K562 (cell line): ENCODE measurements around the gene SNX1. TPM values are rescaled to one million over a fixed set of nuclear protein-coding genes. Genes with fewer than 3 reads are reported as not detected.

ENCODE experiments used
- ATAC-seq: fragments of 200-7000 bp; cut with Tn5 transposase; 3 replicates; pipeline ENCODE4 v1.9.1; 2020; ENCODE audit warnings: moderate library complexity
- BruUV-seq: library from RNA; stranded (reverse); fragments of 400-500 nt; replicated peaks from 2 replicates; lab custom pipeline; 2021; lab: Mats Ljungman, UMichigan
- CTCF ChIA-PET: fragments of 300-600 bp; formaldehyde crosslinking; extraction: SDS; loops from one replicate; lab custom pipeline; 2021; ENCODE audit warnings: low intra/inter-chr PET ratio; lab: Yijun Ruan, JAX
- POLR2A ChIA-PET: fragments of 300-600, 350-650 bp; sonication (Branson Sonifier 250); formaldehyde crosslinking; extraction: SDS; loops from one replicate; lab custom pipeline; 2021; ENCODE audit warnings: antibody characterized with exemption, inconsistent platforms; lab: Yijun Ruan, JAX
- DNase-seq, 4 experiments: peaks; one replicate each; pipeline versions ENCODE4 v3.0.0 to v3.0.0-alpha.2; 2011 to 2018; ENCODE audit warnings: low spot score in 3 of 4, mixed read lengths in 3 of 4; ENCODE audit errors: extremely low read depth in 1 of 4
- FAIRE-seq: peaks from 2 replicates; lab custom pipeline; 2011; peaks lifted over from hg19 to GRCh38; lab: Jason Lieb, UNC
- H2AFZ ChIP-seq: 2 replicates; pipeline ENCODE4 v1.6.0; 2011; ENCODE audit warnings: low read depth, low read length, control low read depth, inconsistent platforms
- H3K27ac ChIP-seq: fragments of 200-600 bp; 3 replicates; pipeline ENCODE4 v1.8.0; 2011; ENCODE audit warnings: low read depth, mild to moderate bottlenecking, control low read depth, inconsistent platforms, low read length, moderate library complexity, mixed read lengths; ENCODE audit errors: extremely low read depth
- H3K27me3 ChIP-seq, 2 experiments: fragments of 300-600 bp in 1 of 2; 2 replicates in 1 of 2; 3 replicates in 1 of 2; pipeline versions ENCODE4 v1.6.0 to v1.8.0; 2011; ENCODE audit warnings: inconsistent platforms in 2 of 2, low read length in 2 of 2, mild to moderate bottlenecking in 1 of 2, mixed read lengths in 1 of 2, moderate library complexity in 1 of 2; ENCODE audit not compliant: control insufficient read depth in 2 of 2, insufficient read depth in 2 of 2
- H3K36me3 ChIP-seq: fragments of 300-600 bp; 3 replicates; pipeline ENCODE4 v1.8.0; 2011; ENCODE audit warnings: mild to moderate bottlenecking, low read length, inconsistent platforms; ENCODE audit not compliant: control insufficient read depth, insufficient read depth
- H3K4me1 ChIP-seq, 2 experiments: fragments of 200-600 bp in 1 of 2; replicated peaks in 1 of 2; 2 replicates in 1 of 2; 3 replicates in 1 of 2; pipeline versions ENCODE4 v1.5.1 to v1.8.0; 2011; ENCODE audit warnings: inconsistent platforms in 2 of 2, low read length in 2 of 2, mild to moderate bottlenecking in 1 of 2, mixed read lengths in 1 of 2, moderate library complexity in 1 of 2; ENCODE audit not compliant: control insufficient read depth in 2 of 2, insufficient read depth in 2 of 2
- H3K4me2 ChIP-seq: 2 replicates; pipeline ENCODE4 v1.6.1; 2011; ENCODE audit warnings: low read length, control low read depth, inconsistent platforms, mixed read lengths; ENCODE audit not compliant: insufficient read depth
- H3K4me3 ChIP-seq: fragments of 200-600 bp; sonication (generic), shearing (Covaris generic); 2 replicates; pipeline ENCODE4 v1.5.1; 2016; ENCODE audit warnings: control low read depth, inconsistent platforms
- H3K79me2 ChIP-seq: fragments of 200-600 bp; 3 replicates; pipeline ENCODE4 v1.8.0; 2011; ENCODE audit warnings: low read length, inconsistent platforms; ENCODE audit not compliant: control insufficient read depth, insufficient read depth
- H3K9ac ChIP-seq, 2 experiments: 2 replicates each; pipeline versions ENCODE4 v1.6.0 to v1.6.1; 2011; ENCODE audit warnings: low read depth in 2 of 2, low read length in 2 of 2, control low read depth in 1 of 2, inconsistent platforms in 1 of 2, mild to moderate bottlenecking in 1 of 2, mixed read lengths in 1 of 2; ENCODE audit not compliant: insufficient read depth in 1 of 2
- H3K9me1 ChIP-seq: one replicate; pipeline ENCODE4 v1.6.0; 2011; ENCODE audit warnings: inconsistent platforms, mild to moderate bottlenecking, low read length, moderate library complexity; ENCODE audit not compliant: control insufficient read depth, insufficient read depth
- H3K9me3 ChIP-seq: replicated peaks from 2 replicates; pipeline ENCODE4 v1.5.1; 2011; ENCODE audit warnings: low read depth, low read length, inconsistent platforms; ENCODE audit not compliant: control insufficient read depth, insufficient read depth
- H4K20me1 ChIP-seq: replicated peaks from 2 replicates; pipeline ENCODE4 v1.6.1; 2011; ENCODE audit warnings: low read length, inconsistent platforms, mixed read lengths; ENCODE audit not compliant: control insufficient read depth, insufficient read depth
- CEBPB ChIP-seq: fragments of 450-650 bp; IDR thresholded peaks from 2 replicates; pipeline ENCODE4 v1.6.1; 2016; ENCODE audit warnings: missing genetic modification characterization, missing compliant biosample characterization
- ETS1 ChIP-seq: conservative IDR thresholded peaks from 2 replicates; pipeline ENCODE4 v1.6.1; 2011; ENCODE audit warnings: low read depth, mild to moderate bottlenecking, low read length; ENCODE audit not compliant: control insufficient read depth
- HMGXB4 ChIP-seq: sonication (generic); formaldehyde crosslinking; IDR thresholded peaks from 2 replicates; pipeline ENCODE4 v1.8.1; 2023; ENCODE audit warnings: mild to moderate bottlenecking, missing genetic modification reagents
- POLR2AphosphoS5 ChIP-seq: IDR thresholded peaks from 2 replicates; pipeline ENCODE4 v1.6.1; 2011; ENCODE audit warnings: mild to moderate bottlenecking, low read depth, low read length, moderate library complexity; ENCODE audit not compliant: control insufficient read depth, insufficient read depth
- WGBS: fragments of 100-300 bp; shearing (Covaris generic); methylation state at CpG from one replicate; pipeline ENCODE4 v1.1.6; 2016; ENCODE audit warnings: low coverage, mixed read lengths; ENCODE audit not compliant: insufficient coverage; ENCODE audit errors: missing lambda C conversion rate; 5-methylcytosine and 5-hydroxymethylcytosine counted together
- in situ Hi-C: fragments of 300-500 bp; cut with MboI; formaldehyde crosslinking; loops from 4 replicates; pipeline ENCODE4 v1.15.0; 2018; ENCODE audit warnings: inconsistent platforms, mixed read lengths
- intact Hi-C: fragments of 100-400 bp; cut with micrococcal nuclease; formaldehyde crosslinking; loops from 2 replicates; pipeline ENCODE4 v1.14.2; 2022
- polyA plus RNA-seq, 8 experiments: library from polyadenylated mRNA; depleted of rRNA in 4 of 8; stranded (reverse) in 5 of 8; unstranded in 3 of 8; fragments of >200 nt; fragmentation: Nextera tagmentation in 2 of 8; fragmentation: Illumina TruSeq in 1 of 8; extraction: Ambion mirVana in 2 of 8; extraction: Trizol in 1 of 8; gene quantifications; 2 replicates each; pipeline versions ENCODE4 v1.2.1 to v1.2.3, GENCODE V29; 2011 to 2014; ENCODE audit warnings: inconsistent platforms in 1 of 8, missing spikeins in 1 of 8
- total RNA-seq, 7 experiments: library from RNA; depleted of rRNA in 6 of 7; stranded (reverse); fragments of >200 nt in 6 of 7; fragmentation: Illumina TruSeq in 2 of 7; extraction: Trizol in 2 of 7; gene quantifications; 2 replicates each; pipeline versions ENCODE4 v1.2.1 to v1.2.3, GENCODE V29; 2011 to 2021; ENCODE audit warnings: low replicate concordance in 1 of 7

Gene SNX1
- total and polyA plus RNA-seq, 9 of the 15 experiments (the other 6 are each of a cell fraction or from before 2014, with no cell fraction given) = 11.0 to 105 (median 59.9) TPM

GRCh38 chr15:64112904-64113303, 17.1 kb downstream of the SNX1 start:
- WGBS = 100% methylated on average over 1 of the region's 1 CpG
- no peak overlapping the region for H2AFZ ChIP-seq
- POLR2A ChIA-PET = interaction anchor here (0.8 to 2.6 kb wide), 3 partner anchors 9 to 20 kb away, joined by 3 to 11 read pairs (median 7); no protein-coding TSS in a partner anchor
- H4K20me1 ChIP-seq = peaks cover 13% of the 10 kb centered on the region
- intact Hi-C loops = no loop called here
- no peaks in the 10 kb centered on the region for H3K9me1 ChIP-seq
- CTCF ChIA-PET = no interaction called here
- no peak overlapping the region for H3K4me2 ChIP-seq
- H3K9me3 ChIP-seq = no peaks in the 10 kb centered on the region
- H3K9ac ChIP-seq = no peak overlapping the region
- H3K4me3 ChIP-seq = no peak overlapping the region
- no peak for TF ChIP-seq HMGXB4
- TF ChIP-seq POLR2AphosphoS5 = no peak
- TF ChIP-seq CEBPB (tag) = peak; percentile 36; the same call in 1 of the 2 replicates
- no peak for TF ChIP-seq ETS1
- TF ChIP-seq, all 486 proteins: peak for 1
- H3K4me1 ChIP-seq = peaks cover 3 to 4% of the 10 kb centered on the region in 2 experiments; a peak in 3 of 5 replicates
- peaks cover 57% of the 10 kb centered on the region for H3K36me3 ChIP-seq
- no peaks in the 10 kb centered on the region for H3K27me3 ChIP-seq
- DNase-seq = no peak
- H3K27ac ChIP-seq = no peak overlapping the region
- FAIRE-seq = no peak
- ATAC-seq = no peak
- BruUV-seq = no TSS peak
- in situ Hi-C loops = no loop called here
- H3K79me2 ChIP-seq = peaks cover 43% of the 10 kb centered on the region
